Cardiac septum (tissue), 1 donor: Measurements from ENCODE around the gene WWC2. TPM values are rescaled to one million over a fixed set of nuclear protein-coding genes. Genes with fewer than 3 reads are reported as not detected.

Experiments used
- DNase-seq: peaks from one replicate; pipeline ENCODE4 v3.0.0-alpha.2; 2020; ENCODE audit warnings: low spot score
- intact Hi-C: fragments of 100-400 bp; cut with DNase I; formaldehyde crosslinking; loops from one replicate; pipeline ENCODE4 v1.14.0; 2022
- total RNA-seq: library from RNA; stranded (reverse); fragmentation: NEBNext Ultra II Directional; extraction: Animal tissue kit (Norgen Biotek cat#: 25700); gene quantifications from one replicate; pipeline ENCODE4 v1.2.1, GENCODE V29; 2021
- donor health status: DM: no; HTN: no; CAD: no.

WWC2 gene
- total RNA-seq, 1 donor from 2014 or later: 38.3 TPM

DNA sequence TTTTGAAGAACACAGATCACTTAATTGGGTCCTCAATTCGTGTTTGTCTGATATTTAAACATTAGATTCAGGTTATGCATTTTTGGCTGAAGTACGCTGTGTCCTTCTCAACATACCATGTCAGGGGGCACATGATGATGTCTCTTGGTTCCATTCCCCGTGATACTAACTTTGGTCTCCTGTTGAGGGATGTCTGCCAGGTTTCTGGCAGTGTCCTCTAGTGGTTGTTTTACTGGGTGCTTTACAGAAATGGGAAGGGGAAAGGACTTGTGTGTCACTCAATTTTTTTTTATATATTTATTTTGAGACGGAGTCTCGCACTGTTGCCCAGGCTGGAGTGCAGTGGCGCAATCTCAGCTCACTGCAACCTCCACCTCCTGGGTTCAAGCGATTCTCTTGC, 58.2 kb downstream of the WWC2 start:
- intact Hi-C loops: no loop called here
- no peak for DNase-seq

DNA sequence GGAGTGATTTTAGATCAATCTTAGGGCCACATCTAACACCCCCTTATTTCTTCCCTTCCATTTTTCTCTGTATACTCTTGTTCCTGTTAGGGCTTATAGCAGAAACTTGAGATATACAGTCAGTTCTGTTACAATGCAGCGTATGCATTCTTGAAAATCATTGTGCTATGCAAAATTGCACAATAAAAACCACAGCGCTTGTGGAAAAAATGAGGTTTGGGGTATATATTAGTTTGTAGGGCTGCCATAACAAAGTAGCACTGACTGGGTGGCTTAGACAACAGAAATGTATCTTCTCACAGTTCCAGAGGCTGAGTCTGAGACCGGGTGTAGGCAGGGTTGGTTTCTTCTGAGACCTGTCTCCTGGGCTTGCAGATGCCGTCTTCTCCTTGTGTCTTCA, 59.0 kb downstream of the WWC2 start:
- intact Hi-C loops: no loop called here
- DNase-seq: no peak

DNA sequence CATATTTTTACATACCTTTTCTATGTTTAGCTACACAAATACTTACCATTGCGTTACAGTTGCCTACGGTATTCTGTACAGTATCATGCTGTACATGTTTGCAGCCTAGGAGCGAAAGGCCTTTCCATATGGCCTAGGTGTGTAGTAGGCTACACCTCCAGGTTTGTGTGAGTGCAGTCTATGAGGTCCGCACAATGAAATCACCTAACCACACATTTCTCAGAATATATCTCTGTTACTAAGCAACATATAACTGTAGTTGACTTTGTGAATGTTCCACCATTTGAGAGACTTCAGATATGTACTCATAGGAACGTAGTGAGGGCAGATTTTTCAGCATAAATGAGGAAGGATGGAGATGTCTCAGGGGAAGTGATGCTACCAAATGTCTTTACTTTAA, 62.6 kb downstream of the WWC2 start:
- no peak for DNase-seq
- intact Hi-C loops: no loop called here

DNA sequence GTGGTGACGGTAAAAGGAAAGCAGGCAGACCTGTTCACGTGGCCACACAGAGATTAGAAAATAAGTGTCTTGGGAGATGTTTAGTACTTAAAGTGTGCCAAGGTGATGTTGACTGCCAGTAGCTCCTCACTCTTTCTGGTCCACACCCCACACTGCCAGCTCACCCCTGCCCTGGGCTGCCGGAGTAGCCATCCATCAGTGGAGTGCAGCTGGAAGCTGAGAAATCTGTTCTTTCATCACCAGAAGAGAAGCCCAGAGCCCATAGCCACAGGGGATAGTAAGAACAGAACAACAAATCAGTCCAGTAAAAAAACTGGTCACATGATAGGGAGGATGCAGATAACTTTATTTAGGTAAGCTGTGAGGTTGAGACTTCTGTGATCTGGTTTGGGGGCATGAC, 64.1 kb downstream of the WWC2 start:
- intact Hi-C loops: no loop called here
- DNase-seq: no peak

DNA sequence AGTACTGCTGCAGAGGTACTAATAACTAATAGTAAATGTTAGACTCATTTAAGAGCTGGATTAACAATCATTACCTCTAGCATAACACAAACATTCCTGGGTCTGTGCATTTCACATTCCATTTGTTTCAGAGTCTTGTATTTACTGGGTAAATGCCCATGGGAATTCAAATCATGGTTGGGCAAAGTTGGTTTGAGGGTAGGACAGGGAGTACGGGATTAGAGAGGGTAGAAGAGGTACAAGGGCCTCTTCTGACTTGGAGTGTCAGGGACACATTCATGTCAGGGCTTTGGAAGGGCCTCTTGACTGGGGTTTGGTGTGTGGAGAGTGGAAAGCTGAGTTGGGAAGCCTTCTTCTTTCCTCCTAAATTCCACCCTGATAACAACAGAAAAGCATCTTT, 65.9 kb downstream of the WWC2 start:
- intact Hi-C loops: no loop called here
- DNase-seq: no peak

DNA sequence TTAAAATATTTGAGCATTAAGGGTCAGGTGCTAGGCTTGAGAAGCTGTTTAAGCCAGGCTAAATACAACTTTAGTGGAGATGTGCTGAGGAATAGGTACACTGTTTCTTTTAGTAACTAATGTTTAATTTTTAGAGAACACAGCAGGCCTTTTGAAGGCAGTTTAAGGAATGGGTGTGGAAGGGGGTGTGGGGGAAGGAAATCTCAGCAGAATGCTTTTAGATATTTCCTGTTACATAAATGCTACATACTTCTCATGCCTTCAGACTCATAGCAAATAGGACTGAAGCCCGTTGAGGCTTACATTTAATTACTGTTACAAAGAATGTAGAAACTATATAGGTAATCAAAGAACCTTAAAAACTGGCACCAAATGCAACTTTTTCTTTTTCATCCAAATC, 66.3 kb downstream of the WWC2 start:
- intact Hi-C loops: no loop called here

DNA sequence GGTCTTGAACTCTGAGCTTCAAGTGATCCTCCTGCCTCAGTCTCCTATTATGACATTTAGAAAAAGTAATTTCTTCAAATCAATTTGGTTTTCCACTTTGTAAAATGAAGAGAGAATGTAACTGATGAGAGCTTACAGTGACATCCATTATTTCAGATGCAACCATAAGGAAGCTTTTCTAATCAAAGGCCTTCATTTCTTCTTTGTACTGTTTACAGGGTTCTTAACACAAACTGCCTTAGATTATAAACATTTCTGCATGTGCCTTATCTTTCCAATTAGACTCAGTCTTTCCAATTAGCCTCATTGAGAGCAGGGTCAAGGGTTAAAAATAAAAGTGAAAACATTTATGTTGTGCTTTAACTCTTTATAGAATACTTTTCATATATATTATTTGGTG, 71.8 kb downstream of the WWC2 start:
- intact Hi-C loops: loop anchor here (5.0 kb wide), 1 partner anchor 74 kb away; the partner anchor contains the start of gene WWC2
- no peak for DNase-seq

More for the DNA sequence above, 66.3 kb downstream of the WWC2 start:
- DNase-seq: no peak

DNA sequence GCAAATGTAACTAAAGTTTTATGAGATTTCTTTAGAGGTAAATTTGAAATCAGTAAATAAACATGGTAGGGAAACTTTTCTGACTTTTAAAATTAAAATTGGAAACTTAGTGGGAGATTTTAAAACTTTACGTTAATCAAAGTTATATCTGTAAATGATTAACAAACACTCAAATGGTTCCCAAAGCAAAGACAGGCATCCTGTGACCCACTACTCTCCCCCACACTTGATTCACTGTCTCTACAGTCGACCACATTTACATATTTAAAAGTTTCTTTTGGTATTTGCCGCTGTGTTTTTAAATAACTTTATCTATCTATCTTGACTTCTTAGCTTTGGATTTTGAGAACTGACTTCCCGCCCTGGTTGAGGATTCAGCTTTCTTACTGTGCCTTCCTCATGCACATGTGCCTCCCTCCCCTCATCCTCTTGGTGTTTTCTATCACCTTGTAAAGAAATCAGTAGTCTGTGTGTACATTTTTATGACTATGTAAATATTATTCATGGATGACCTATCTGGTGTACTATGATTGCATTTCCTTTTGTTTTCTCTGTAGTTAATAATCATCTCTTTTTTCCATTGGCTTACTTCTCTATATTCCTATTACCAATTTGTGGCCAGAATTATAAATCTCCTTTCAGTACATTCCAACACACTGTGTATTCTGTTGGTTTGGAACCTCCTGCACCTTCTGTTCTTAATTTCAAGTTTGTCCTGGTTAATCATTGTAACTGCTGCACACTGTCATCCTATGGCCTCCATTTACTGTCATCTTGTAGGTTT, 72.6 kb downstream of the WWC2 start:
- no peak for DNase-seq
- intact Hi-C loops: loop anchor here (5.0 kb wide), 1 partner anchor 74 kb away; the partner anchor contains the start of gene WWC2

DNA sequence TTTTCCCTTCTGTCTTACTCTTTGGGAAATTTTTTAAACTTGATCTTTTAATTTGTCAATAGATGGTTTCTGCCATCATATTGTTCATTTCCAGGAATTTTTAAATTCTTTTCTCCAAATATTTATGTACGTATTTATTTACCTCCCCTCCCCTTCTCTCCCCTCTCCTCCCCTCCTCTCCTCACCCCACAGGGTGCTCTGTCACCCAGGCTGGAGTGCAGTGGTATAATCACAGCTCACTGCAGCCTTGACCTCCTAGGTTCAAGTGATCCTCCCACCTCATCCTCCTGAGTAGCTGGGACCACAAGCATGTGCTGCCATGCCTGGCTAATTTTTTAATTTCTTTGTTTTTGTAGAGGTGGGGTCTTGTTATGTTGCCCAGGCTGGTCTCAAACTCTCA, 73.8 kb downstream of the WWC2 start:
- intact Hi-C loops: loop anchor here (5.0 kb wide), 1 partner anchor 76 kb away; the partner anchor contains the start of gene WWC2
- no peak for DNase-seq

DNA sequence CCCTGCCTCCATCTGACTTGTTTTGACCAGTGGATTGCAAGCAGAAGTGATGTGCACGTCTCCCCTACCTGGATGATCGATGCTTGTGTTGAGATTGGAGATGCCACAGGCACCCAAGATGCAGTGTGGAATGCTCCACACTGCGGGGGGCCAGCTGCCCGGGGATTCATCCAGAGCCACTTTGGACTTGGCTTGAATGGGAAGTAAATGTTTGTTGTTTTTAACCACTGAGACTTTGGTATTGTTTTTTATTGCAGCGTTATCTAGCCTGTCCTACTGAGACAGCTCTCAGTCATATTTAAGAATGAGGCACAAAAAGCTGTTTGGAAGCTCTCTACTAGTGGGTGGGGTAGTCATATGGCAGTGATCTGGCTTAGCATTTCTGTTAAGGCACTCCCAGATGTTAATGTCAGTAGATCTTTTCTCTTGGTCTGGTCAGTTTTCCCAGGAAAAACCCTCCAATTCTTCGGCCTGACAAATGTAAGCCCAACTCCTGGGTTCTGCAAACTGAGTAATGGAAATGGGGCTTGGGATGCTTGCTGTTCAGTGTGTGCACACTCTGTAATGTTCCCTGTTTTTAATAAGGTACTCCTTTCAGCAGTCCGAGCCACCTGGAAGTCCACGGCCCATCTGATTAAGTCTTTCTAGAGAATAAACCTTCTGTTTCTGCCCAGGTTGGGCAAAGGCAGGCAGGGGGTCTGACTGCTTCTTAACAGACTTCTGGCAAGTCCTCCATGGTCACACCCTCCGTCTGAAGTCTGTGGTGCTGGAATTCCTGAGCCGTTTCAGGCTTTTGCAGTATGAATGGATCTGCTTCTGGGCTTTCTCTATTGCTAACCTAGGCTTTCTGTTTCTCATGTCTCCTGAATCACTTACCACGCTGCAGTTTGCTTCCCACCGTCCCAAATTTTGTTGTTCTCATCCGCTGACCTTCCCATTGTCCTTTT, 74.8 kb downstream of the WWC2 start:
- intact Hi-C loops: loop anchor here (5.0 kb wide), 1 partner anchor 77 kb away; the partner anchor contains the start of gene WWC2

DNA sequence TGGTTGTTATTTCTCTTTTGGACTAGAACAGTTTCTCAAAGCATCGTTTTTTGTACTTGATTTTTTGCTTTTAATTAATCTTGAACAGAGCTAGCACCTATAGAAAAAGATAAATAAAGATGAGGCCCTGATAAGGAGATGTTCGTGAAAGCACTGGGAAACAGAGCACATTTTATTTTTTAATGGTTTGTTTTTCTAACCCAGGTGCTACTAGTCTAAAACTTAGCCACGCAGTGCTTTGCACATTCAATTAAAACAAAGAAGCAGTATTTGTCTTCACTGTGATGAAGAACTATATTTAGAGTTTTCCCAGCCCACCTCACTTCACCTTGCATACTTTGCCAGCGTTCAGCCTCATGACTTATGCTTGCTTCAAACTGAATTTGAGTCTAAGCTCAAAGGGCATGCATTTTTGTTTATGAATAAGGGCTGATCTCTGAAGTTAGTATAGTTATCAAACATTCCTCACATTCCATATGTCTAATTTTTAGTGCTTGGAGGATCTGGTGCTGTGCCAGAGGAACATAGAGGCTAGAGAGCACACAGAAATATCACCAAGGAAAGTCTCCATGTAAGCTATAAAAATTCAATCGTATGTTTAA, 76.7 kb downstream of the WWC2 start:
- intact Hi-C loops: no loop called here
- DNase-seq: no peak

More for the DNA sequence above, 74.8 kb downstream of the WWC2 start:
- no peak for DNase-seq

DNA sequence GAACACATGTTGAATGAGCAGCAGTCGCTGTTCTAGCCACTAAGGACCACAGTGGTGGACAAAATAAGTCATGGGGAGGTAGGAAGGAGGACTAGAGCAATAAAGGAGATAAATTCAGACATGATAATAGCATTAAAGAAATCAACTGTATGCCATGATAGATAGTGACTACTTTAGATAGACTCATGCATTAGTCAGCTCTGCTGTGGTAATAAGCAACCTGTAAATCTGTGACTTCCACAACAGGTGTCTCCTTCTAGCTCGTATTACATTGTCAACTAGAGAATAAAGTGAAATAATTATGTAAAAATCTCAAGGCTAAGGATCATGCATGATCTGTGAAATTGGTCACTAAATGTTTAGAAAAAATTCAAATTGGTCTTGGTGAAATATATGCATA, 77.9 kb downstream of the WWC2 start:
- intact Hi-C loops: no loop called here
- DNase-seq: no peak

DNA sequence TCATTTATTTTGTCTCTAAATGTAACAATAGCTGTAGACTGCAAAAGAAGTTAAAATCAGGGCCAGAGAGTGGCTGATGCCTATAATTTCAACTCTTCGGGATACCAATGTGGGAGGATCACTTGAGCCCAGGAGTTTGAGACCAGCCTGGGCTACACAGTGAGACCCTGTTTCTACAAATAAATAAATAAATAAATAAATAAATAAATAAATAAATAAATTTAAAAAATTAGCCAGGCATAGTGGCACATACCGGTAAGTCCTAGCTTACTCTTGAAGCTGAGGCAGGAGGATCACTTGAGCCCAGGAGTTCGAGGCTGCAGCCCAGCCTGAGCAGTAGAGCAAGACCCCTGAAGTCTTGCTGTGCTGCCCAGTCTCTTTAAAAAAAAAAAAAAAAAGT, 79.1 kb downstream of the WWC2 start:
- no peak for DNase-seq
- intact Hi-C loops: no loop called here

DNA sequence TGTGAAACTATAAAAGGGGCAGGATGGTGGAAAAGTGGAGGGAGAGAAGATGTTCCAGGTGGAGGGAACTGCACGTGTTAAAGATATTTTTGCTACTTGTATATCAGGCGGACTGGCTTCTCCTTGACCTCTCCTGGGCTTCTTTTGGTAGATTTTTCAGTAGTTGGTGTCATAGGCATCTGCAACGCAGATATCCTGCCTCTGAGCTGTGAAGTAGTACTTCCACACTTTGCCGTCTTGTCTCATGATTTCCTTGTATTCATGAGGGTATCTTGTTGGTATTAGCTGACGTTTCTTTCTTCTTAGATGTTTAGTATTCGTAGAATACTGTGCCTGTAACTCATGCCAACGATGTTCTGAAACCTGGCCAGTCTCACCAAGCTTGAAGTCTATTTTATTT, 81.0 kb downstream of the WWC2 start:
- intact Hi-C loops: no loop called here
- DNase-seq: no peak

DNA sequence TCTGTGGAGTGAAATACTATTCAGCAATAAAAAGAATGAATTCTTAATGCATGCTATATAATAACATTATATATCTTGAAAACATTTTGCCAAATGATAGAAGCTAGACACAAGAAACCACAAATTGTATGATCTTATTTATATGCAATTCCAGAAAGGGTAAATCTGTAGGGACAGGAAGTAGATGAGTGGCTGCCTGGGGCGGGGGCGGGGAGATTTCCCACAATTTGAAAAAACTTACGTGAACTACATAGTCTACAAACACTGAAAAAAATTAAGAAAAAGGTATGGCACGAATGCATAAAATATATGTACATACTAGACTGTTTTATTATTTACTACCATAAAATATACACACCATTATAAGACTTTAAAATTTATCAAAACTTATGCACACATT, 81.6 kb downstream of the WWC2 start:
- no peak for DNase-seq
- intact Hi-C loops: no loop called here

DNA sequence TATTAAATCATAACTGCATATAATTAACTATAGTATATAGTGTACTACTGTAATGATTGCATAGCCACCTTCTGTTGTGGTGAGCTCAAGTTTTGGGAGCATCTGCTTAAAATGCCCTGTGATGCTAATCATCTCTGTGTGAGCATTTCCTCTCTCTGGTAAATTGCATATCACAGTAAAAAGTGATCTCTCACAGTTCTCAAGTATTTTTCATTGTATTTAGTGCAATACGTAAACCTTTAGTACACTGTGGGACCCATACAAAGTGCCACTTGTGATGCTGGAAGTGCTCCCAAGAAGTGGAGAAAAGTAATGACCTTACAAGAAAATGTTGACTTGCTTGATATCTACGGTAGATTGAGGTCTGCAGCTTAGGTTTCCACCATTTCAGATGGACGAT, 82.0 kb downstream of the WWC2 start:
- intact Hi-C loops: no loop called here

DNA sequence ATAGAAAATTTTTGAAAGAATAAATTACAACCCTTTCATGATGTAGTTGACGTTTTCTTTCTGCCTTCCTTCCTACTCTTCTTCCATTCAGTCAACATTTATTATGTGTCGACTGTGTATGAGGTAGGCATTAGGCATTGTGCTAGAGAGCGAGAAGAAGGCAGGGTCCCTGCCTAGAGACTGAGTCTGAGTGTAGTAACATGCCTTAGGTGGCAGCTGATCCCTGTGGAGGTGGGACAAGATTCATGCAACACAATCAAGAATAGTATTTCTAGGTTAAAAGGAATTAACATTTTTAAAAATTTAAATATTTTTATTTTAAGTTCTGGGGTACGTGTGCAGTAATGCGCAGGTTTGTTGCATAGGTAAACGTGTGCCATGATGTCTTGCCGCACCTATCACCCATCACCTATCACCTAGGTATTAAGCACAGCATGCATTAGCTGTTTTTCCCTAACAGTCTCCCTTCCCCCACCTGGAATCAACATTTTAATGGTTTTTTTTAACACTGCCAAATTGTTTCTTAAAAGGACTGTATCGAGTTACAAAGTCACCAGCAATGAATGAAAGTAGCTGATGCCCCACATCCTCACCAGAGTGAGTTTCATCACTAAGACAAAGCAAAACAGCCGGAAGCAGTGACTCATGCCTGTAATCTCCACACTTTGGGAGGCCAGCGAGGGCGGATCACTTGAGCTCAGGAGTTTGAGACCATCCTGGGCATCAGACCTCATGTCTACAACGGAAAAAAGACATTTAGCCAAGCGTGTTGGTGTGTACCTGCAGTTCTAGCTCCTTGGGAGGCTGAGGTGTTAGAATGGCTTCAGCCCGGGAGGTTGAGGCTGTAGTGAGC, 84.0 kb downstream of the WWC2 start:
- DNase-seq: no peak
- intact Hi-C loops: no loop called here

More for the DNA sequence above, 82.0 kb downstream of the WWC2 start:
- DNase-seq: no peak

DNA sequence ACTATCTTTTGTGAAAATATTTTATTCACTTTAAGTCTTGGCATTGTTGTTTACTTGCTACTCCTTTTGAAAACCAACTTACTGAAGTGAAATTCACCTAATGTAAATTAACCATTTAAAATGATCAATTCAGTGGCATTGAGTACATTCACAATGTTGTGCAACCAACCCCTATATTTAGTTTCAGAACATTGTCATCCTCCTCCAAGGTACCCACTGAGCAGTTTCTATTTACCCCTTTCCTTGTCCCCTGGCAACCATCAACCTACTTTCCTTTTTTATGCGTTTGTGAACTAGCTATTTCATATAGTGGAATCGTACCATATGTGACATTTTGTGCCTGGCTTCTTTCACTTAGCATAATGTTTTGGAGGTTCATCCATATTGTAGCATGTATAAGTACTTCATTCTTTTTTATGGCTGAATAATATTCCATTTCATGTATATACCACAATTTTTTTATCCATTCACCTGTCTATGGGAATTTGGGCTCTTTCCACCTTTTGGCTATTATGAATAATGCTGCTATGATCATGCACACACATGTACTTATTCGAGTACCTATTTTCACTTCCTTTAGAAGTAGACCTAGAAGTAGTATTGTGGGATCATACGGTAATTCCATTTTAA, 85.0 kb downstream of the WWC2 start:
- DNase-seq: no peak
- intact Hi-C loops: no loop called here

DNA sequence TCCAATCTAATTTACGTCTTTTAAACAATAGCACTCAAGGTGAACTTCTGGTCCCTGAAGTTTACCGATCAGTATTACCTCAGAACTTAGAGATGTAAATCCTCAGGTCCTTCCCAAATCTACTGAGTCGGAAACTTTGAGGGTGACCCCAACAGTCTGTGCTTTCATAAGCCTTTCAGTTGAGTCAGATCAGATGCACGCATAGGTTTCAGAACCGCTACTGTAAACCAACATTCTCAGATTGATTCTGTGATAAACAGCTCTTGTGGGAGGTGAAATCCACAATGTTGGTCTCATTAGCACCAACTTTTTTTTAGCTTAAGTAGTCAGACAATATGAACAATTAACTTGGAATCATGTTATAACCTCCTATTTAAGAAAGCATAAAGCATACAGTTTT, 86.0 kb downstream of the WWC2 start:
- intact Hi-C loops: no loop called here
- no peak for DNase-seq
